ENCODE results near the gene TTC4. TPM values are rescaled to one million over a fixed set of nuclear protein-coding genes. Genes with fewer than 3 reads are reported as not detected.

The TTC4 gene
- total RNA-seq, 1 donor from 2014 or later, result 20.6 TPM

DNA sequence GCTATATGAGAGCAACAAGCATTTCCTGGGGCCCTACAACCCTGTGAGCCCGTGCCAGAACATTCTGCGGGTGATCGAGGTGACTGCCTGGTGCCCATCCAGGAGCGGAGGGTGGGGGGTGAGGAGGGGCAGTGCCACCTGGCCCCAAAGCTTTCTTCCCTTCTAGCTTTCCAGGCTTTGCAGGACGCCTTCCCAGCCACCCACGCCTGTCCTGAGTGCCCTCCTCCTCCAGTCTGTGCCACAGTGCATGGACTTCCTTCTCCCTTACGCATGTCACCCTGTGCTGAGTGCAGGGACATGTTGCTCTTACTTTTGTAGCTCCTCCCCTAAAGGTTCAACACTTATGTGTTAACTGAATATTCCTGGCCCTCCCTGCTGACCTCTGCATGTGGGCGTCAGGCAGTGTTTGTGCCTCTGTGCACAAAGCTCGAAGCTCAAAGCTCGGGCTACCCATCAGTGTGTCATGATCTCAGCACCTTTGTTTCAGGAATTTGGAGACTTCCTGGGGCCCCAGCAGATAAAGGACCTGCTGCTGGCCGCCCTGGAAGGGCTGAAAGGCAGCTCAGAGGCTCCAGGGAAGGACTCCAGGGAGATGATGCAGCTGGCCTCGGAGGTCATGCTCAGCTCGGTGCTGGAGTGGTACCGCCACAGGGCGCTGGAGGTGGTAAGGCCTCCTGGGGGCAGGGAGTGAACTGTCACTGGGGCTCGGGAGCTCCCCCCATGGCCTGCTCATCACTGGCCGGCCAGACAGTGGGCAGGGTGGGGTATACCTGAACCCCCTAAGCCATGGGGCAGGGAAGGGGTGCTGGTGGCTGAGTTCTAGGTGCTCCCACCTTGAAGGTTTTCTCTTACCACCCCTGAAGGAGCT is 36.7 kb upstream of the TTC4 start:
- H3K36me3 ChIP-seq, result peaks cover 0 to 2% of the 10 kb centered on the region in 2 donors
- no peak for DNase-seq (ENCODE audit: low spot score in 2 of 2)
- H3K4me1 ChIP-seq, result no peaks in the 10 kb centered on the region
- no peak overlapping the region for H3K27ac ChIP-seq
- intact Hi-C loops (cut with DNase I), result no loop called here
- no peaks in the 10 kb centered on the region for H3K27me3 ChIP-seq
- TF ChIP-seq, protein P1, sequence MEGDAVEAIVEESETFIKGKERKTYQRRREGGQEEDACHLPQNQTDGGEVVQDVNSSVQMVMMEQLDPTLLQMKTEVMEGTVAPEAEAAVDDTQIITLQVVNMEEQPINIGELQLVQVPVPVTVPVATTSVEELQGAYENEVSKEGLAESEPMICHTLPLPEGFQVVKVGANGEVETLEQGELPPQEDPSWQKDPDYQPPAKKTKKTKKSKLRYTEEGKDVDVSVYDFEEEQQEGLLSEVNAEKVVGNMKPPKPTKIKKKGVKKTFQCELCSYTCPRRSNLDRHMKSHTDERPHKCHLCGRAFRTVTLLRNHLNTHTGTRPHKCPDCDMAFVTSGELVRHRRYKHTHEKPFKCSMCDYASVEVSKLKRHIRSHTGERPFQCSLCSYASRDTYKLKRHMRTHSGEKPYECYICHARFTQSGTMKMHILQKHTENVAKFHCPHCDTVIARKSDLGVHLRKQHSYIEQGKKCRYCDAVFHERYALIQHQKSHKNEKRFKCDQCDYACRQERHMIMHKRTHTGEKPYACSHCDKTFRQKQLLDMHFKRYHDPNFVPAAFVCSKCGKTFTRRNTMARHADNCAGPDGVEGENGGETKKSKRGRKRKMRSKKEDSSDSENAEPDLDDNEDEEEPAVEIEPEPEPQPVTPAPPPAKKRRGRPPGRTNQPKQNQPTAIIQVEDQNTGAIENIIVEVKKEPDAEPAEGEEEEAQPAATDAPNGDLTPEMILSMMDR (IDR thresholded peaks at IDR 0.05), result no peak
- H3K9me3 ChIP-seq, result no peaks in the 10 kb centered on the region
- no peak overlapping the region for H3K4me3 ChIP-seq

DNA sequence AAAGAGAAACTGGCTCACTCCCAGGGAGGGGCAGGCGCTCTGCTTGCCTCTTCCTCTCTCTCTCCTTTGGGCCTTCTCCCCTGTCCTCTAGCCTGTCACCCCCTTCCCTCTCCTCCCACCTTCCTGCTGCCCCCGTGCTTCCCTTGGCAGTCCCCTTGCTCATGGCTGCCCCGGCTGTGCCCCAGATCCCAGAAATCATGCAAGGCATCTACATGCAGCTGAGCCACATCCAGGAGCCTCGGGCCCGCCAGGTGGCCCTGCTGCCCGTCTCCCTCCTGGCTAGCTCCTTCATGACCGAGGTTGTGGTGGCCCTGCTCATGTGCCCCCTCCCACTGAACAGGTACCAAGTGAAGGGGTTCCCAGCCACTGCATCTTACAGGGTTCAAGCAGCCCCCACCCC is 36.0 kb upstream of the TTC4 start:
- no peaks in the 10 kb centered on the region for H3K4me1 ChIP-seq
- intact Hi-C loops (cut with DNase I), result no loop called here
- no peak overlapping the region for H3K4me3 ChIP-seq
- TF ChIP-seq, protein P1 (IDR thresholded peaks at IDR 0.05), result no peak
- no peaks in the 10 kb centered on the region for H3K27me3 ChIP-seq
- H3K9me3 ChIP-seq, result no peaks in the 10 kb centered on the region
- no peak for DNase-seq (ENCODE audit: low spot score in 2 of 2)
- peaks cover 0 to 2% of the 10 kb centered on the region in 2 donors for H3K36me3 ChIP-seq
- no peak overlapping the region for H3K27ac ChIP-seq

DNA sequence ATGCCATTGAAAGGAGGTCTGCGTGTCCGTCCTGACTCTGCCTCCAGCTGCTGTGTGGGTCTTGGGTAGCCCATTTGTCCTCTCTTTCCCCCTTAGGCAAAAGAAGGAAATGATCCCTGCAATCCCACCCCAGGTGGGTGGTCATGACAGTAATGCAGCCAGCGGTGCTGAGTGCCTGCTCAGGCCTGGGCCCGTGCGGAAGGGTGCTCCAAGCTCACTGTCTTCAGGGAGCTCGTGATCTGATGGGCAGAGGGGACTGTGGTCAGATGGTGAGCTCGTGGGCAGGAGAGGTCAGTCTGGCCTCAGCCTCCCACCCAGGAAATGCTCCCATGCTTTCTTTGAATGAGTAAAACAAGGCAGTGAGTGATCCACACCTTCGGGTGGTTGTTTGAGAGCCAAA is 35.3 kb upstream of the TTC4 start:
- H3K4me3 ChIP-seq, result no peak overlapping the region
- H3K27me3 ChIP-seq, result no peaks in the 10 kb centered on the region
- intact Hi-C loops (cut with DNase I), result no loop called here
- no peaks in the 10 kb centered on the region for H3K4me1 ChIP-seq
- no peak for DNase-seq (ENCODE audit: low spot score in 2 of 2)
- H3K9me3 ChIP-seq, result no peaks in the 10 kb centered on the region
- TF ChIP-seq, protein P1 (IDR thresholded peaks at IDR 0.05), result no peak
- no peak overlapping the region for H3K27ac ChIP-seq
- H3K36me3 ChIP-seq, result peaks cover 0 to 2% of the 10 kb centered on the region in 2 donors

DNA sequence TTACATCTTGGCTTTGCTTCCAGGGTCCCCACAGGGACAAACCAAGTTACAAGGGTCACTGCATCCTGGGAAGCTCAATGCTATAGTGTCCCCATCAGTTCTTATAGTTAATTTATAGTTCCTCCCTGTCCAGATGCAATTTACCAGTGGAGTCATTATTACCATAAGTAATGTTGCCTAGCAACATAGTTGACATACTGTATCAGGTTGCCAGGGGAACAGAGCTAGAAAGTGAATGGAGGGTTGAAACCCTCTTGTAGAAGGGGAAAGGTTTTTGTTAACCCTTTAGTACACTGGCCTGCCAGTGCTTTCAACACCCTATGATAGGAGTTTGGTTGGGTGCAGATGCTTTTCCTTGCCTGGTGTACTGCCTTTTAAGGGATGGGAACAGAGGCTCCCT is 34.3 kb upstream of the TTC4 start:
- TF ChIP-seq, protein P1 (IDR thresholded peaks at IDR 0.05), result no peak
- Histone ChIP-seq H3K4me3 (no peak overlapping the region), H3K27me3 (no peaks in the 10 kb centered on the region), H3K27ac (no peak overlapping the region), H3K9me3 (no peaks in the 10 kb centered on the region), H3K4me1 (no peaks in the 10 kb centered on the region), H3K36me3 (peaks cover 0 to 2% of the 10 kb centered on the region in 2 donors)
- intact Hi-C loops (cut with DNase I), result no loop called here
- DNase-seq (ENCODE audit: low spot score in 2 of 2), result no peak

DNA sequence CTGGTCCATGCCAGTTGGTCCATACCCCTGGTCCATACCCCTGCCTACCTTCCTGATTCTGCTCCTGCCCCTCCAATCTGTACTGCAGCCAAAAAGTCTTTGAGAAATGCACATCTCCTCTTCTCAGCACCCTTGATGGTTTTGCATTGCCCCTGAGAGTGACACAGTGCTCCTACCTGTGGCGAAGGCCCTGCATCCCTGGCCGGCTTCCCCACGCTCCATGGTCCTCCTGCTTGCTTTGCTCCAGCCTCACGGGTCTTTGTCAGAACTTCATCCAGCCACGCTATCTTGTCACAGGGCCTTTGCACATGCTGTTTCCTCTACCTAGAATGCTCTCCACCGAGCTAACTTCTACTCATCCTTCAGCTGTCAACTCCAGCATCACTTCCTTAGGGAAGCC is 32.2 kb upstream of the TTC4 start:
- peaks cover 0 to 2% of the 10 kb centered on the region in 2 donors for H3K36me3 ChIP-seq
- H3K27ac ChIP-seq, result no peak overlapping the region
- no peaks in the 10 kb centered on the region for H3K27me3 ChIP-seq
- TF ChIP-seq, protein P1 (IDR thresholded peaks at IDR 0.05), result no peak
- H3K4me1 ChIP-seq, result no peaks in the 10 kb centered on the region
- DNase-seq (ENCODE audit: low spot score in 2 of 2), result no peak
- intact Hi-C loops (cut with DNase I), result no loop called here
- no peaks in the 10 kb centered on the region for H3K9me3 ChIP-seq
- H3K4me3 ChIP-seq, result no peak overlapping the region

Data from ascending aorta (tissue), 2 donors.